GM18498 (cell line): ENCODE data around the gene WDR36.
A peak's percentile ranks its signal among the peaks of the same experiment; 100 is the strongest.

Experiments
- ATAC-seq: cut with Tn5 transposase; IDR thresholded peaks from one replicate; pipeline ENCODE4 v1.9.1; 2021; ENCODE audit warnings: mild to moderate bottlenecking, moderate library complexity; ENCODE audit not compliant: unreplicated experiment

The WDR36 gene

DNA sequence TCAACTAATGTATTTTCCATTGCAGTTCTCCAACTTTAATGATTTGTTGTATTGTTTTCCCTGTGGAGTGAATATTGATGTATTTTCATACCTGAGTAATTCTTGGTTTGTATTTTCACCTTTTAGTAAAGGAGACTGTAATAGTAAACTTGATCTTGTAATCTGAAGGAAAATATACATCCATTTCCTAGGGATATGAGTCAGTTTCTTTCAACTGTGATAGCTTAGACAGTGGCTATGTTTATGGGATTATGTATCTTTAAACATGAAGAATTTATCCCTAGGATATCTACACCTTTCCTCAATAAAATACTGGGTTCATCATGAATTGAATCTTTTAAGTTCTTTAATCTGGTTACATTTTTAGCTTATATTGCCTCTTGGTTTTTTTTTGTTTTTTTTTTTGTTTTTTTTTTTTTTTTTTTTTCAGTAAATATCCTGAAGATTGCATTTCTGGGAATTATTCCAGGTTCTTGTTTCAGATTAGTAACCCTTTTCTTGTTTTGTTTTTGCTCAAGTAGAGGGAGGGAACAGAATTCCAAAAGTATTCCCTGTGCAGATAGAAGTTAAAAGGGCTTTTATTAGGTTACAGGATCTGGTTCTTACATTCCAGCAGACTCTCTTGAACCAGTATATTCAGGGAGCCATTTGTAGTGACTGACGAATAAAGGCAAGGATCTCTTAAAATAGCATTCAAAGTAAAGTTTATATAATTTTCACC, 7.1 kb downstream of the WDR36 start:
- no peak for ATAC-seq

- no peak for ATAC-seq
Observed at GRCh38 chr5:111106320-111106948, 14.3 kb downstream of the WDR36 start.

GRCh38 chr5:111107371-111107770, 15.2 kb downstream of the WDR36 start:
- no peak for ATAC-seq

- no peak for ATAC-seq
Observed at GRCh38 chr5:111111956-111112355, 19.8 kb downstream of the WDR36 start.

DNA sequence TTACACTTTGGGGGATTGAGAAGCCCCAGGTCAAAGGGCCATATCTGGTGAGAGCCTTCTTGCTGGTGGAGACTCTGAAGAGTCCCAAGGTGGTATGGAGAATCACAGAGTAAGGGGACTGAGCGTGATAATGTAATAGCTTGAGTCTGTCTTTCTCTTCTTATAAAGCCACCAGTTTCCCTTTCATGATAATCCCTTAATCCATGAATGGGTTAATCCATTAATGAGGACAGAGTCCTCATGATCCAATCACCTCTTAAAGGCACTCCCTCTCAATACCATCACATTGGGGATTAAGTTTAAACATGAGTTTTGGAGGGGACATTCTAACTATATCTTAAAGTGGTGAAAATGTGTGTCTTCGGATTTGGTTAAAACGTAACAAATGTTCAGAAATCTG, 21.5 kb downstream of the WDR36 start:
- ATAC-seq, result no peak

DNA sequence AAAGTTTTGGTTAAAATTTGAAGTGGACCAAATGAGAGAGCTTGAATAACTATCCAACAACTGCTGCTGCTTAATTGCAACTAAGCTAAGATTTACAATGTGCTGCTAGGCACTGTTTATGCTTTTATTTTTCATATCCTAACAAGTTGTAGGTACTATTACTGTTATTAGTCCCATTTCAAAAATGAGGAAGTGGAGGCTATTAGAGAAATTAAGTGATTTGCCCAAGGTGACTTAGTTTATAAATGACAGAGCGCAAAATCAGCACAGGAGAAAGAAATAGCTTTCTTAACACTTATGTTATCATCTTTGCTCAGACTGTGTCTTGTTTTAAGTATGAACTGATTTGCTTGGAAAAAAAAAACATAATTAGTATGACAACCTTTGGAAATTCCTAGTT, 23.1 kb downstream of the WDR36 start:
- no peak for ATAC-seq

DNA sequence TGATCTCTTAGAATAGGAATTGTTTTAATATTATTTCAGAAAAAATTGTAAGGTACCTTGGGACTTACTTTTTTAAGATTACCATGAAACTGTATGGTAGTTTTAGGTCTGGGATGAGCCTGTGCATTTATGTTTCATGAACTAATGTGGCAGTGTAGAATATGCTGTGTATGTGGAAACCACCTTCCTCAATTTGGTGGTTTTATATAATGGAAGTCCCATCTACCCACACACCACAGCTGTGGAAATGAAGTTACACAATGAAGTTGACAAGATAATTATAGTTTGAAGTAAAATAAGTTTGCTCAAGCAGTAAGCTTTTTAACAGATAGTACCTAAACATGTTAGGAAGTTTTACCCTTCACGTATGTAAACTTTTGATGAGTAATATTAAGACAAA, 24.4 kb downstream of the WDR36 start:
- ATAC-seq, result no peak

- ATAC-seq, result no peak
Observed at GRCh38 chr5:111117136-111117535, 25.0 kb downstream of the WDR36 start.

DNA sequence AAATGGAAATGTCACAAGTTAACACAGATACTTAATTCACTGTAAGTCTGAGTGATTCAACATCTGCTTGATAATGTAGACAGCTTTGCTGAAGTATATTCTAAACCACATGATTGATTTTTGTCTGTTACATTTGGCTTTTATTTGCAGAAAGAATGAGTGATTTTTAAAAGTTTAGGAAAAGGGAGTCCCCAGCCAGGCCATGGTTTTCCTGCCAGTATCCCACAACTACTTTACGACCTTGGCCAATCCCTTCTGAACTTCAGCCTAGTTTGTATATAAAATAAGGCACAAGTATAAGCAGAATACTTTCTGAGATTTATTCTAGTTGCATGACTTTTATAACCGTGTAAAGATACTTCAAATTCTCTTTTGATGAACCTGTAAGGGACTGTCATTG, 27.1 kb downstream of the WDR36 start:
- no peak for ATAC-seq

GRCh38 chr5:111119856-111120255, 27.7 kb downstream of the WDR36 start:
- ATAC-seq, result peak; percentile 57

DNA sequence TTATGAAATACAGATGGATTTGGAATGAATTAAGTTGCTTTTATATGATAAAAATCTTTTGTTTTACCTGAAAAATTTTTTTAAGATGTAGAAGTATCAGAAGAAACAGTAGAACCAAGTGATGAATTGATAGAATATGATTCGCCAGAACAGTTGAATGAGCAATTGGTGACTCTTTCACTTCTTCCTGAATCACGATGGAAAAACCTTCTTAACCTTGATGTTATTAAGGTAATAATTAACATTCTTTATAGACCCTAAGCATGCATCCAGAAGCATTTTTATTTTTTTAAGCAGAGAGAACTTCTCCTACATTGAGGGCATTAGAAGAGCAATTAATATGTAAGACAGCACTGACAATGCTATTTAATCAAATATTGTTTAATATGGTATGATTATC, 28.8 kb downstream of the WDR36 start:
- ATAC-seq, result no peak

GRCh38 chr5:111121926-111122325, 29.8 kb downstream of the WDR36 start:
- no peak for ATAC-seq

- ATAC-seq, result no peak
Observed at GRCh38 chr5:111122398-111122797, 30.2 kb downstream of the WDR36 start.

DNA sequence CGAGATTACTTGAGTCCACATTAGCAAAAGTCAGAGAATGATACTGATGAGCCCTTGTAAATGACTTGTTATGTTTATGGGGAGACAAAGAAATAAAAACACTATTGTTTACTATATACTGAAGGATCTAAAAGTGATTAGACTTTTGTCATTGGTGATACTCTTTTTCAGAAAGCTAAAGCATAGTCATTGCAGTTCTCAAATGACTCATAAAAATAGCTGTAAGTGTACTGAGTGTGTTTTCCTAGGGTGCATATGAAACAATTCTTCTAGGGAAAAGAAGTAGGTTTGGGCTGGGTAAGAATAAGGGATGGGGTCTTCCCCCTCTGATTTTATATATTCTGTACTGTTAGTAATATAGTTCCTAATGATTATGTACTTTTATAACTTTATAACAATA, 32.6 kb downstream of the WDR36 start:
- no peak for ATAC-seq

GRCh38 chr5:111126896-111127295, 34.7 kb downstream of the WDR36 start:
- ATAC-seq, result no peak

- ATAC-seq, result no peak
Observed at GRCh38 chr5:111127453-111128195, 35.5 kb downstream of the WDR36 start.

DNA sequence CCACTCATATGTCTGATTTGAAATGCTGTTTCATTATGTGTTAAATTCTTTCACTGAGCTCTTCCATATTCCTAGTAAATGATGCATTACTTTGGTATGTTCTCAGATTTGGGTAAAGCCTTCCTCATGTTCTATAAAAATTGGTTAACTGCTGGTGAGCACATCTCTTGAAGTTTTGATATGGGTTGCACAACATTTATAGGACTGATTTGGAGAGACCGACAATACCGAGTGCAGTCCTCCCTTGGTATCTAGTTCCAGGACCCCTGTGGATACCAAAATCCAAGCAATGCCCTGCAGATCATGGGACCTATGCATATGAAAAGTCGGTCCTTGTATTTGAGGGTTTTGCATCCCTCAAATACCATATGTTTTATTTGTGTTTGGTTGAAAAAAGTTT, 37.8 kb downstream of the WDR36 start:
- ATAC-seq, result no peak

DNA sequence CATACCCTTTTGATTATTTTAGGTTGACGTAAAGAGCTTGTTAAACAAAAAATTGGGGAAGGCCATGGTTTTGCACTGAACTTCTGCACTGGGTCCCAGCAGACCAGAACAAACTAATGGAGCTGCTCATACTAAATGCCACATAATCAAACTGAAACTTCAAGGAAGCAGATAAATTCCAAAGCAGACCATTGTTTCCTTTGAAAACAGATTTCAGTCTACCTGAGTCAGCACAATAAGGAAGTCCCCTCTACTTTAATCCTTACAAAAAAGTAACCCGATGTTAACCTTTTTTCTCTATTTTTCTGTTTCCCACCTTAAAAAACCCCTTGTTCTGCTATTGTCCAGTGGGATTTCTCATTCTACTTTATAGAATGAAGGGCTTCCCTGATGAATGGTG, 39.2 kb downstream of the WDR36 start:
- ATAC-seq, result no peak

DNA sequence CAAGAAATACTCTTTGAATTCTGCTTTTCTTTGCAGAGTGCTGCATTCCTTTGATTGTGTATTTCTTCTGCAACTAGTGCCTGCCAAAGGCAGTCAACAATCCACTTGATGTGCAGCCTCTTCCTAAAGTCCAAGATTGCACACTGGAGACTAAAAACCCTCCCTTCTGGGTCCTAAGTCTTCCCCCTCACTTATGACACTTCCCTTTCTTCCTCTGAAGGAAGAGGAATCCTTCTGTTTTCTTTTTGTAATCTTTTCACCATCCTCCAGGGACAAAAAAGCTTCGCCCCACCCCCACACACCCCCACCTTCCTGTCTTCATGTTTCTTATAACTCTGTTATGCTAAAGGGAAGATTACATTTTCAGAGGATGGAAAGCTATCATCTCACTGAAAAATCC, 39.9 kb downstream of the WDR36 start:
- no peak for ATAC-seq

GRCh38 chr5:111132731-111133435, 40.7 kb downstream of the WDR36 start:
- ATAC-seq, result no peak

- ATAC-seq, result no peak
Observed at GRCh38 chr5:111133436-111133751, 41.2 kb downstream of the WDR36 start.

- no peak for ATAC-seq
Observed at GRCh38 chr5:111134087-111134486, 41.9 kb downstream of the WDR36 start.
